SU-DHL-6 (cell line): ENCODE results near the gene AOC1.

Experiments used
- H2AFZ ChIP-seq: fragments of 200-600 bp; sonication (generic); 2 replicates; pipeline ENCODE4 v1.6.1; 2014; ENCODE audit warnings: low read depth, mild to moderate bottlenecking, moderate library complexity, mixed read lengths, antibody characterized with exemption, low read length; ENCODE audit not compliant: severe bottlenecking
- H3F3A ChIP-seq: fragments of 200-600 bp; shearing (Covaris generic); 2 replicates; pipeline ENCODE4 v1.6.0; 2016; ENCODE audit warnings: antibody characterized with exemption, mild to moderate bottlenecking; ENCODE audit not compliant: insufficient read depth
- H3K27ac ChIP-seq: fragments of 200-600 bp; sonication (generic); 2 replicates; pipeline ENCODE4 v1.5.1; 2016; ENCODE audit warnings: low read depth, mild to moderate bottlenecking, low read length, moderate library complexity, mixed read lengths
- H3K27me3 ChIP-seq: fragments of 200-600 bp; sonication (generic), shearing (Covaris generic); 2 replicates; pipeline ENCODE4 v1.6.0; 2014; ENCODE audit warnings: mild to moderate bottlenecking, low read length
- H3K36me3 ChIP-seq: fragments of 200-600 bp; sonication (generic); 2 replicates; pipeline ENCODE4 v1.6.1; 2014; ENCODE audit warnings: mild to moderate bottlenecking, low read length, mixed read lengths
- H3K4me2 ChIP-seq: fragments of 300-600, 200-600 bp; shearing (Covaris generic), sonication (generic); 2 replicates; pipeline ENCODE4 v1.6.0; 2014; ENCODE audit warnings: low read length, low read depth, mild to moderate bottlenecking; ENCODE audit not compliant: poor library complexity, severe bottlenecking
- H3K4me3 ChIP-seq: fragments of 200-600 bp; sonication (generic); 2 replicates; pipeline ENCODE4 v1.5.1; 2014; ENCODE audit warnings: antibody characterized with exemption, low read length, mild to moderate bottlenecking, mixed read lengths; ENCODE audit not compliant: insufficient read depth, poor library complexity, severe bottlenecking
- H3K79me2 ChIP-seq: fragments of 200-600 bp; sonication (generic); 2 replicates; pipeline ENCODE4 v1.6.1; 2014; ENCODE audit warnings: mild to moderate bottlenecking, low read length, moderate library complexity; ENCODE audit not compliant: insufficient read depth
- H3K9ac ChIP-seq: fragments of 200-600 bp; sonication (generic); 2 replicates; pipeline ENCODE4 v1.7.0; 2014; ENCODE audit warnings: mild to moderate bottlenecking, low read length
- H3K9me2 ChIP-seq: fragments of 200-600 bp; sonication (generic); replicated peaks from 2 replicates; pipeline ENCODE4 v1.6.1; 2014; ENCODE audit warnings: low read length; ENCODE audit not compliant: insufficient read depth
- H3K9me3 ChIP-seq: fragments of 200-600 bp; sonication (generic); 2 replicates; pipeline ENCODE4 v1.6.1; 2014; ENCODE audit warnings: low read length, mixed read lengths; ENCODE audit not compliant: insufficient read depth
- H4K20me1 ChIP-seq: fragments of 200-600 bp; sonication (generic); 2 replicates; pipeline ENCODE4 v1.6.1; 2014; ENCODE audit warnings: low read depth, mild to moderate bottlenecking, antibody characterized with exemption, low read length, moderate library complexity, mixed read lengths
- EZH2phosphoT487 ChIP-seq: fragments of 200-600 bp; sonication (generic), shearing (Covaris generic); conservative IDR thresholded peaks from 2 replicates; pipeline ENCODE4 v1.6.1; 2018; ENCODE audit warnings: mild to moderate bottlenecking, antibody characterized with exemption, low read length, moderate library complexity, mixed read lengths
- TF ChIP-seq, protein P1 (sequence below): fragments of 200-600 bp; sonication (generic); IDR thresholded peaks from one replicate; pipeline ENCODE4 v1.5.1; 2017; ENCODE audit warnings: antibody characterized with exemption, mild to moderate bottlenecking, low read length, moderate library complexity; ENCODE audit not compliant: insufficient read depth, poor library complexity, severe bottlenecking

Gene AOC1

GRCh38 chr7:150857276-150858055 is 5.1 kb downstream of the AOC1 start:
- Histone ChIP-seq H4K20me1 (no peaks in the 10 kb centered on the region), H3K4me2 (no peak overlapping the region), H3K9me3 (no peaks in the 10 kb centered on the region), H3K27me3 (no peaks in the 10 kb centered on the region), H3K4me3 (no peak overlapping the region), H3F3A (no peaks in the 10 kb centered on the region), H3K9ac (no peak overlapping the region), H3K36me3 (no peaks in the 10 kb centered on the region), H3K27ac (no peak overlapping the region), H3K9me2 (no peaks in the 10 kb centered on the region), H2AFZ (no peak overlapping the region), H3K79me2 (no peaks in the 10 kb centered on the region)
- TF ChIP-seq, protein P1, sequence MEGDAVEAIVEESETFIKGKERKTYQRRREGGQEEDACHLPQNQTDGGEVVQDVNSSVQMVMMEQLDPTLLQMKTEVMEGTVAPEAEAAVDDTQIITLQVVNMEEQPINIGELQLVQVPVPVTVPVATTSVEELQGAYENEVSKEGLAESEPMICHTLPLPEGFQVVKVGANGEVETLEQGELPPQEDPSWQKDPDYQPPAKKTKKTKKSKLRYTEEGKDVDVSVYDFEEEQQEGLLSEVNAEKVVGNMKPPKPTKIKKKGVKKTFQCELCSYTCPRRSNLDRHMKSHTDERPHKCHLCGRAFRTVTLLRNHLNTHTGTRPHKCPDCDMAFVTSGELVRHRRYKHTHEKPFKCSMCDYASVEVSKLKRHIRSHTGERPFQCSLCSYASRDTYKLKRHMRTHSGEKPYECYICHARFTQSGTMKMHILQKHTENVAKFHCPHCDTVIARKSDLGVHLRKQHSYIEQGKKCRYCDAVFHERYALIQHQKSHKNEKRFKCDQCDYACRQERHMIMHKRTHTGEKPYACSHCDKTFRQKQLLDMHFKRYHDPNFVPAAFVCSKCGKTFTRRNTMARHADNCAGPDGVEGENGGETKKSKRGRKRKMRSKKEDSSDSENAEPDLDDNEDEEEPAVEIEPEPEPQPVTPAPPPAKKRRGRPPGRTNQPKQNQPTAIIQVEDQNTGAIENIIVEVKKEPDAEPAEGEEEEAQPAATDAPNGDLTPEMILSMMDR, result no peak
- no peak for TF ChIP-seq EZH2phosphoT487

GRCh38 chr7:150858236-150859197 is 6.2 kb downstream of the AOC1 start:
- H3K27me3 ChIP-seq, result no peaks in the 10 kb centered on the region
- no peaks in the 10 kb centered on the region for H3K79me2 ChIP-seq

GRCh38 chr7:150860291-150860977 is 8.1 kb downstream of the AOC1 start:
- Histone ChIP-seq H3K9ac (no peak overlapping the region), H3K4me2 (no peak overlapping the region), H3K9me2 (no peaks in the 10 kb centered on the region), H3K27ac (no peak overlapping the region), H3K36me3 (no peaks in the 10 kb centered on the region), H3K4me3 (no peak overlapping the region), H3F3A (no peaks in the 10 kb centered on the region), H3K79me2 (no peaks in the 10 kb centered on the region), H4K20me1 (no peaks in the 10 kb centered on the region), H3K27me3 (no peaks in the 10 kb centered on the region), H3K9me3 (no peaks in the 10 kb centered on the region), H2AFZ (no peak overlapping the region)
- TF ChIP-seq, protein P1, result no peak
- TF ChIP-seq EZH2phosphoT487, result no peak

More at GRCh38 chr7:150858236-150859197, 6.2 kb downstream of the AOC1 start:
- no peak overlapping the region for H2AFZ ChIP-seq
- TF ChIP-seq, protein P1, result no peak
- TF ChIP-seq EZH2phosphoT487, result no peak
- no peaks in the 10 kb centered on the region for H3K9me3 ChIP-seq
- H3K4me2 ChIP-seq, result no peak overlapping the region
- no peak overlapping the region for H3K27ac ChIP-seq
- no peak overlapping the region for H3K9ac ChIP-seq
- H3K36me3 ChIP-seq, result no peaks in the 10 kb centered on the region
- H3F3A ChIP-seq, result no peaks in the 10 kb centered on the region
- no peak overlapping the region for H3K4me3 ChIP-seq
- no peaks in the 10 kb centered on the region for H4K20me1 ChIP-seq
- H3K9me2 ChIP-seq, result no peaks in the 10 kb centered on the region
